Measurements from ENCODE around the gene STK39.

The STK39 gene

GRCh38 chr2:168182550-168183249, 64.7 kb downstream of the STK39 start:
- no peak for DNase-seq

GRCh38 chr2:168181825-168182224, 65.6 kb downstream of the STK39 start:
- no peak for DNase-seq

DNA sequence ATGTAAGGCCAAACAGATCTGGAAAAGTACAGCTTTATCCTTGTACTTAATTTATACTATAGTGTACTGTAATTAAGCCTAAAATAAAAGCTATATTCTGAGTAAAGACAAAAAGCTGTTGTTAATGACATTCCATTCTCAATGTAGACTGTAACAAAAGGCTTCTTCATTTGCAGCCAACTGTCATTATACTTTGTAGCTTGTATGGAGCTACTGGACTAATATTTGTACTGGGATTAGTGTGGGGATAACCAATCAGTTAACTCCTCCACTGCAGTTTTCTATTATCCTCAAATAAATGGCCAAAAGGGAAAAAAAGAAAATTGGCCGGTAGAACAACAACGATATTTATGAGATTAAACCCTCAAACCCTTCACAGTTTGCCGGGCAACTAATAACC, 66.5 kb downstream of the STK39 start:
- DNase-seq: no peak

- DNase-seq: no peak
These were observed 66.9 kb downstream of the STK39 start for GRCh38 chr2:168180483-168180882.

DNA sequence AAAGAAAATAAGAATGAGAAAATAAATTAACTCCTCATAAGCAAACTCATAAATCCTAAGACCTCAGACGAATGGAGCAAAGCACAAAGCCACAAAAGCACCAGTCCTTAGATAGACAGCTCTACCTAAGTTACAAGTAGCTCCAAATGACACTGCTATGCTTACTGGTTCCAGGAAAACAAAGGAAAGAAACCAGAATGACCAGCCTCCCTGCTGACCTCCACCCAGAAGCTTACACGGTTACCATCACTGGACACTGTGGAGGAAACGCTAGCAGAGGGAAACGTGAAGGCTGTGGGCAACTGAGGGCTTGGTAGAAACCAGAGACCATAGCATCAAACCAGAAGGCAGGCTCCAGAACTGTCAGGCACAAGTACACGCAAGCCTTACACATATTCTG, 67.8 kb downstream of the STK39 start:
- DNase-seq: no peak

GRCh38 chr2:168178520-168179324, 68.7 kb downstream of the STK39 start:
- no peak for DNase-seq

GRCh38 chr2:168176402-168176801, 71.0 kb downstream of the STK39 start:
- no peak for DNase-seq

- DNase-seq: no peak
These were observed 71.9 kb downstream of the STK39 start for GRCh38 chr2:168175469-168175868.

GRCh38 chr2:168174756-168175155, 72.6 kb downstream of the STK39 start:
- DNase-seq: peak; percentile 49

DNA sequence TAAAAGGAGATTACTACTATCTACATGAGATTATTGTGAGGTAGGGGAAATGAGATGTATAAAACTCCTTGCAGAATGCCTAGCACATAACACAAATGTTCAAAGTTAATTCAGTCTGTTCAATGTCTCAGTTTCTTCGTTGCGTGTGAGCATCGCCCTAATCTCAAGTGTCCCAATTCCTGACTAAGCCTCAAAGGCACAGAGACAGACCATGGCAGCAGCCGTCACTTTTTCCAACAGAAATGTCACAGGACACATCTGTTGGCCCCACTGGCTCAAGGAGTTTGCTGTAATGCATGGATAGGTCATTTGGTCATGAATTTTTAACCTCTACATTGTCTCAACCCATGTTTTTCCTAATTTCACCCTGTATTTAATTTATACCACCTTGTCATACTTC, 75.3 kb downstream of the STK39 start:
- no peak for DNase-seq

GRCh38 chr2:168171059-168171762, 76.2 kb downstream of the STK39 start:
- no peak for DNase-seq

GRCh38 chr2:168169097-168169745, 78.2 kb downstream of the STK39 start:
- no peak for DNase-seq

DNA sequence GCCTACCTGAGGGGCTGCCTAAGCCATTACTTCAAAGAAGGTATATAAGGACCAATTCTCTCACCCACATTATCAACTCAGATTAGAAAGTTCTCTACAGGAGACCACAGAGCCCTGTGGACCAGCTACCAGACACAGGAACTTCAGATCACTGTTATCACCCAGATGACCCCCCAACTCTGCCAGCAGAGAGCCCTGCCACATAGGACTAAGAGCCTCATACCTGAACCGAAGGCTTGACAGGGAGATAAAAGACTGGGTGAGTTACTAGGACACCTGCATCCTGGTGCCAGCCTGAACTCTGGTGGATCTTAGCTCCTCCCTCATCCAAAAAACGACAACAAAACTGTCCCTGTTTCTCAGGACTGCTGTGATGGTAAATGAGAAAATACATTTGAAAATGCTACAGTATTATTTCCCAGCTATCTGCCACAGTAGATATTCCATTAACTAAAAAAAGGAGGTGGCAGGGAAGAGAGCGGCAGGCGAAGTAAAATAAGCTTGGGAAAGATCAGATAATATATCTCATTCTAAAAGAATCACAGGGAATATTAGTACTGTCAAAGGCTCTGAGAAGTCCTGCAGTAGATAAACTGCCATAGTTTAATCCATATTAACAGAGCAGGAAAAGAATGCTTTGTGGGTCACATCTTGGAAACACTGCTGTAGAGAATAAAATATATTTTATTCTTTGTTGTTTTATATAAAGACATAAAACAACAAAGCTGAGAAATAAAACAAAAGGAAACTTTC, 79.7 kb downstream of the STK39 start:
- DNase-seq: no peak

DNA sequence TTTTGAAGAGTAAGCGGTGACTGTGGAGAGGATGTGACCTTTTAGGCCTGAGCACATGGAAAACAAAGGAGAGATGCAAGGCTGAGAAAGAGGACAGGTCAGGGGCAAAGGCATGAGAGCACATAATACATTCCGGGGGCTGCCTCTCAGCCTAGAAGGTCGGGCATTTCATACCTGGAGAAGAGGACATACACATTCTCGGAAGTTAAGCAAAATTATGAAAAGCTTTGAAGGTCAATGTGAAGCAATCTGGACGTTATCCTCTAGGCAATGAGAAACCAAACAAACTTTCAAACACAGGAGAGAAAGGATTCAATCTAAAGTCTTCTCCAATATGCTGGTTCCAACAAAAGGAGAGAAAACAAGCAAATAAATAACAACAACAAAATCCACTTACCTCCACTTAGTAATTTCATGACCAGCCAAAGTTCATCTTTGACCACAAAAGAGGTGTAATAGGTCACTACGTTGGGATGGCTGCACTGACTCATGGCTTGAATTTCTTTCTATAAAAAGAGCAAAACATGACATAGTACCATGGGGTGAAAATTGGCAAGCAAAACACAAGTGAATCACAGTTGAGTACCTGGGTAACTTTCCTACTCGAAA, 80.4 kb downstream of the STK39 start:
- no peak for DNase-seq

- DNase-seq: no peak
These were observed 81.2 kb downstream of the STK39 start for GRCh38 chr2:168165985-168166901.

GRCh38 chr2:168165397-168165796, 82.0 kb downstream of the STK39 start:
- DNase-seq: no peak

DNA sequence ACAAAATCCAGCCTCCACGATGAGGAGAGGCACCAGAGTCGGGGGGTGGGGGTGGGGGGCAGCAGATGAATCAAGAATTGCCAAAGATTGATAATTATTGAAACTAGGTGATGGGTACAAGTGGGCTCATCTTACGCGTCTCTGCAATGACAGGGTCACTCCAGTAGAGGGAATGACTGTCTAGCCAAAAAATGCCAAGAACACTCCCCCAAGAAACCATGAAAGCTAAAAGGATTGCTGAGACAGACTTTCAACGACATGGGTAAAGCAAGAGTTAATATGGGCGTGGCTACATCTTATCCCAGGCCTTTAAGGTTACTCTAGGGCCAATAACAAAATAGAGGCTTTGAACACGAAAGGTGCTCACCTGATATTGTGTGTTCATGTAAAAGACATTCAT, 86.5 kb downstream of the STK39 start:
- peak; percentile 60 for DNase-seq

DNA sequence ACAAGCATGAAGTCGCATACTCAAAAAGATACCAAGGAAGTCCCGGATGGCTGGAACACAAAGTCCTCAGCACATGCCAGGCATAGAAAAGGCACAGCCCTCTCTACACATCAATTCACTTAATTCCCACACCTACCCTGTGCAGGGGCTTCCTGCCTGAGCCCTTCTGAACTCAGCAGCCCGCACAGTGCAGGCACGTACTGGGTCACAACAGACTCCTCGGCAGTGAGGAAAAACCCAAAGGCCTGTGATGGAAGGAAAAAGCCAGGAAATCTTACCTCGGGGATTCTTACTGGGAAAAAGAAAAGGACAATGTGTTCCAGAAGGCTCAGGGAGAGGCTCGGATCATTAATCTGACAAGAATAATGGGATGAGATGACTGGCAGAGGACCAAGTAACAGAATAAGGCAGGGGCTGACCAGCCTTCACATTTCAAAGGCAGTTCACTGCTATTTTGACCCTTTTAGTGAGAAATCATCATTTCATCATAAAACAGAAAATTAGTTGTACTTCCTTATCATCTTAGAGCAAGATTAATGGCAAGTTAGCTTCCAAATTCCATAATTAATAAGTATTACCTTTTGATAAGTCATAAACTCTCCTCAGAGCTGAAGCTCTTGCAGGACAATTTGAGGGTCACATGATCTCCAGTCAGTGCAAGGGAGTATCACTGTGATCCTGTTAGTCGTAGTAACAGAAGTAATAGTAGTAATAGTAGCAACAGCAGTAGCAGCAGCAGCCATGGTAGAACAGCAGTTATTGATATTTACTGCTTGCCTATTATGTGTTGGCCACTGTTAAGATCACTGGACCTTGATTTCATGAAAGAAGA, 87.4 kb downstream of the STK39 start:
- no peak for DNase-seq

GRCh38 chr2:168158586-168158985, 88.8 kb downstream of the STK39 start:
- DNase-seq: no peak

DNA sequence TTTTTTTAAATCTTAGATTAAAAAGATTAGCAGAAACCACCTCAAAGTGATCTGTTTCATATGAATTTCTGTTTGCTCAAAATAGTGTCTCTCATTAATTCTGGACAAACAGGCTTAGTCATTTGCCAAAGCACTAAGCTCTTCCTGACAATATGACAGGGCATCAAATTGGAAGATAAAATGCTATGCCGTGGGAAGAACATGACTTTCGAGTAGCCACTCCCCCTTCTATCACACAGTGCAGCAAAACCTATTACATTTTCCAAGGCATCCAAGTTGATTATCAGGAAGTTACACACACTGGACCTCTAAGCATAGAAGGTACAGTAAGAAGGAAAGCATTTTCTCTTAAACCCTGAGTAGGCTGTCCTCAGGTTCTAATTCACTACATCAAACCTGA, 89.5 kb downstream of the STK39 start:
- peak; percentile 30 for DNase-seq
